Transverse colon (tissue), 3 donors: ENCODE data around the gene KCNH1.

ENCODE experiments used
- EP300 ChIP-seq: sonication (generic); formaldehyde crosslinking; IDR thresholded peaks from one replicate; pipeline ENCODE4 v1.6.1; 2017; ENCODE audit warnings: antibody characterized with exemption, low read depth
- POLR2AphosphoS5 ChIP-seq, 3 donors: sonication (generic); formaldehyde crosslinking; IDR thresholded peaks; one replicate each; pipeline ENCODE4 v1.6.1; 2016; ENCODE audit warnings: antibody characterized with exemption in 3 of 3

DNA sequence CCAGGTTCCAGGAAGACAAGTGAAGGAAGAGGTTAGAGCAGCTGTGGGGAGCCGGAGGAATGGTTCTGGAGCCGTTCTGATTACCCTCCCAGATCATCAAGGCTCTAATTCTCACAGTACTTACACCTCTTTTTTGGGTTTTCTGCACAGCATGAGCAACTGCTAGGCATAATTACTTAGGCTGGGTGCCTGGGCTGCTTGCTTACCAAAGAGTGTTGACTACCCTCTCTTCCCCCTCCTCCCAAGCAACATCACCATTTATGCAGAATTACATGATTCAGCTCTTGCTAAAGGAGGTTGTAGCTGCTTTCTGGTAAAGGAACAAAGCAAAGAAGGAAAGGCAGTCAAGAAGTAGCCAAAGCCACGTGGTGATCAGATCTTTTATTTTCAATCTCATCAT lies 397.2 kb downstream of the KCNH1 start:
- TF ChIP-seq EP300 (no peak), POLR2AphosphoS5 (IDR thresholded peaks at IDR 0.05) (no peak)
